ENCODE measurements around the gene HSD17B3.
A peak's percentile ranks its signal among the peaks of the same experiment; 100 is the strongest.

- TF ChIP-seq CREB1 (CRISPR knock-in tag; IDR thresholded peaks at IDR 0.05; ENCODE audit: low read depth) (peak; percentile 31; the same call in 1 of the 2 replicates), CTCF (conservative IDR thresholded peaks at IDR 0.05; ENCODE audit: low read depth in 2 of 2) (peak; percentile 74 to 88), EZH2 (IDR thresholded peaks at IDR 0.05; ENCODE audit: low read depth, unreplicated experiment) (no peak), ZNF331 (CRISPR knock-in tag; IDR thresholded peaks at IDR 0.05; ENCODE audit: low read depth) (0 out of 2 replicates have a peak, but pooled peaks have one; percentile 16), POLR2AphosphoS5 (IDR thresholded peaks at IDR 0.05; ENCODE audit: low read depth) (no peak), REST (IDR thresholded peaks at IDR 0.05; ENCODE audit: unreplicated experiment) (no peak), EZH2phosphoT487 (IDR thresholded peaks at IDR 0.05; ENCODE audit: unreplicated experiment) (no peak), ZNF114 (CRISPR knock-in tag; IDR thresholded peaks at IDR 0.05) (no peak)
Observed at GRCh38 chr9:96219026-96219899, 82.7 kb downstream of the HSD17B3 start.

Measured in GM23338 (cell line).